Common myeloid progenitor, CD34-positive (primary cell): ENCODE results near the gene TMTC1.

Experiments
- CTCF ChIA-PET: fragments of 350-600 bp; sonication (Branson Sonifier 250); formaldehyde crosslinking; loops from one replicate; lab custom pipeline; 2021; ENCODE audit warnings: antibody characterized with exemption; lab: Charles Lee
- POLR2A ChIA-PET: fragments of 350-600 bp; sonication (Branson Sonifier 250); formaldehyde crosslinking; loops from one replicate; lab custom pipeline; 2021; ENCODE audit warnings: antibody characterized with exemption; lab: Charles Lee
- DNase-seq, 3 donors: peaks; one replicate each; pipeline versions ENCODE4 v3.0.0 to v3.0.0-alpha.2; 2013
- H3K27ac ChIP-seq, 2 experiments: 1 replicate in 1 of 2; 2 replicates in 1 of 2; pipeline ENCODE4 v1.7.0; 2013; ENCODE audit warnings: inconsistent platforms in 2 of 2, low read length in 2 of 2, mild to moderate bottlenecking in 2 of 2, low read depth in 1 of 2, moderate library complexity in 1 of 2; ENCODE audit not compliant: severe bottlenecking in 2 of 2, insufficient read depth in 1 of 2, poor library complexity in 1 of 2
- H3K27me3 ChIP-seq, 5 experiments: replicated peaks in 2 of 5; 1 replicate in 3 of 5; 2 replicates in 2 of 5; pipeline versions ENCODE4 v1.6.1 to v1.7.0; 2013; ENCODE audit warnings: low read length in 4 of 5, mild to moderate bottlenecking in 2 of 5, moderate library complexity in 2 of 5, inconsistent platforms in 1 of 5; ENCODE audit not compliant: insufficient read depth in 5 of 5, control insufficient read depth in 4 of 5
- H3K36me3 ChIP-seq, 4 experiments: 1 replicate in 2 of 4; 2 replicates in 2 of 4; pipeline versions ENCODE4 v1.6.1 to v1.7.0; 2013; ENCODE audit warnings: low read length in 3 of 4, control low read depth in 1 of 4, mild to moderate bottlenecking in 1 of 4; ENCODE audit not compliant: control insufficient read depth in 4 of 4, insufficient read depth in 4 of 4
- H3K4me1 ChIP-seq, 4 experiments: 1 replicate in 3 of 4; 2 replicates in 1 of 4; pipeline versions ENCODE4 v1.6.1 to v1.7.1; 2013; ENCODE audit warnings: low read length in 3 of 4, mild to moderate bottlenecking in 3 of 4, control low read depth in 1 of 4, inconsistent platforms in 1 of 4, moderate library complexity in 1 of 4; ENCODE audit not compliant: control insufficient read depth in 4 of 4, insufficient read depth in 4 of 4; ENCODE audit errors: control extremely low read depth in 1 of 4
- H3K4me3 ChIP-seq, 7 experiments: 1 replicate in 4 of 7; 2 replicates in 3 of 7; pipeline versions ENCODE4 v1.5.1 to v1.7.0; 2013; ENCODE audit warnings: mild to moderate bottlenecking in 7 of 7, low read length in 6 of 7, moderate library complexity in 6 of 7, inconsistent platforms in 2 of 7, low read depth in 2 of 7, control low read depth in 1 of 7; ENCODE audit not compliant: insufficient read depth in 4 of 7, control insufficient read depth in 1 of 7; ENCODE audit errors: extremely low read depth in 1 of 7
- H3K9me3 ChIP-seq, 5 experiments: 1 replicate in 4 of 5; 2 replicates in 1 of 5; pipeline versions ENCODE4 v1.6.1 to v1.7.1; 2013; ENCODE audit warnings: low read length in 4 of 5, mild to moderate bottlenecking in 2 of 5, inconsistent platforms in 1 of 5, low read depth in 1 of 5, moderate library complexity in 1 of 5; ENCODE audit not compliant: control insufficient read depth in 4 of 5, insufficient read depth in 2 of 5; ENCODE audit errors: control extremely low read depth in 1 of 5
- WGBS: methylation state at CpG from one replicate; pipeline ENCODE4 v1.1.5; 2013; ENCODE audit not compliant: insufficient coverage; 5-methylcytosine and 5-hydroxymethylcytosine counted together

TMTC1 gene

DNA sequence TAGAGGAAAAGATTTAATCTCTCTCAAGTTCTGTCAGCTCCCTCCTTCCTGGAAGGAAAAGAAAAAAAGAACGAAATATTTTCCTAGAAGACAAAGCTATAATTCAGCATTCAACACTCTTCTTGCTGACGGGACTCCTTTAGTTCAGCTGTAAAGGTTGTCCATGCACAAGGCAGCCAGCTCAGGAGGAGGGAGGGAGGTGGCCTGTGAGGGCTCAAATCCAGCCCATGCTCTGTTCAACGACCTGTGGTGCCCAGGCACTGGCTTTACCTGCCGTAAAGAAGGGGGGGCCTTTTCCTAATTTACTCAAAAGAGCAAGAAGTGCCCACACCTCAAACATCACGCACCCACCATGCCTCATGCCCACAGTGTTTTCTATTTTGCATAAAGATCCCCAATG lies 109.3 kb downstream of the TMTC1 start:
- Histone ChIP-seq H3K27ac (no peak overlapping the region), H3K36me3 (no peaks in the 10 kb centered on the region), H3K27me3 (peaks cover 0 to 2% (median 0%) of the 10 kb centered on the region in 5 experiments), H3K4me3 (no peak overlapping the region), H3K9me3 (no peaks in the 10 kb centered on the region), H3K4me1 (no peaks in the 10 kb centered on the region)
- WGBS = 90% methylated on average over 3 of the region's 5 CpGs
- ChIA-PET CTCF (no interaction called here), POLR2A (no interaction called here)
- no peak for DNase-seq

DNA sequence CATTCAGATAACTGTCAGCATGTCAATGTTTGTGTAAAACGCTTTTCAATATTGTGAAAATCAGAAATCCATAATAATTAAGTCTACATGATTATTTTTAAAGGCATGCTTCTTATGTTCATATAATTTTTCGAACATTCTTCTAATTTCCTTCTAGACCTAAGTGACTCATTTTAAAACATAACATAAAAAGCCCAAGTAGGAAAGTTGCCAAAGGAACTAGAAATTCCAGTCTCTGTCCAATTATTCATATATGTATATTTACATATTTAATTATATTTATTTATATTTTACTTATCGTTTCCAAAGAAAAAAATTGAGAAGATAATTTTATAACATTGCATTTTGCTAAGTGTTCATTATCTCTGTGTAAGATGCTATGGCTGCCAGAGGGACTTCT lies 110.4 kb downstream of the TMTC1 start:
- no peak for DNase-seq
- Histone ChIP-seq H3K4me3 (no peak overlapping the region), H3K4me1 (no peaks in the 10 kb centered on the region), H3K27ac (no peak overlapping the region), H3K9me3 (no peaks in the 10 kb centered on the region), H3K27me3 (peaks cover 0 to 2% (median 0%) of the 10 kb centered on the region in 5 experiments), H3K36me3 (no peaks in the 10 kb centered on the region)
- no CpG with 5 or more reads among the region's 3 CpGs for WGBS
- CTCF ChIA-PET = no interaction called here
- POLR2A ChIA-PET = no interaction called here

DNA sequence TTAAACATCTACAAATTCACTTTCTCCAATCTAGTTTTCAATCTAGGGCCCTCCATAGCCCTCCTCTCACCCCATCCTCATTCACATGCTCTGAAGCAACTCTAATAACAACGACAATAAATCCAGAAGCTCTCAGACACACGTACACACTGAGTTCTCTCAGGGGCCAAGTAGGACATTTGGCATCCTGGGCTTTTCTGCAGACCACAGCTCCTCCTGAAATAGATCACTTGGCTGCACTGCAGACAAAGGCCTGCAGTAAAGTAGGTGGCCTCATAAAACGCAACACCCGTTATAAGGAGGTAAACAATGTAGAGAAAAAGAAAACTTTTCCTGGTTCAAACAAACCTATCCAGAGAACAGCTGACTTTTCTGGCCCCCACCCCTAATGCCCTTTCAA lies 111.2 kb downstream of the TMTC1 start:
- DNase-seq = no peak
- H3K36me3 ChIP-seq = no peaks in the 10 kb centered on the region
- no peak overlapping the region for H3K27ac ChIP-seq
- CTCF ChIA-PET = no interaction called here
- WGBS = 92% methylated on average over 2 of the region's 4 CpGs
- H3K9me3 ChIP-seq = no peaks in the 10 kb centered on the region
- peaks cover 0 to 2% (median 0%) of the 10 kb centered on the region in 5 experiments for H3K27me3 ChIP-seq
- H3K4me3 ChIP-seq = no peak overlapping the region
- POLR2A ChIA-PET = no interaction called here
- H3K4me1 ChIP-seq = no peaks in the 10 kb centered on the region

DNA sequence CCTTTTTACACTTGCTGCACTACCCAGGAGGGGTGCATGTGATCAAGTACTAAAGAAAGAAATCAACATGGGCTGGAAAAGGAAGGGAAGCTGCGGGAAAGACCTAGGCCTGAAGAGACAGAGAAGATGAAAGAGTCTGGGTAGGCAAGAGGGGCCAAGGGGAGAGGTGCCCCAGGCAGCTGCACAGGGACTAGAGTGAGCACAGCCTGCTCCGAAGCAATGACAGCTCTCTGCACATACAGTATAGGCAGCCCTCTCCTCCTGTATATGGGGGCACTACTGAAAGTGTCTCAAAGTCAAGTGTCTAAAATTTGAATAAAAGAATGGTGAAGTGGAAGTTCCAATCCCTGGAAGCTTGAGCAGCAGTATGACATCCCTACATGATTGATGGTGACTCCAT lies 112.0 kb downstream of the TMTC1 start:
- ChIA-PET POLR2A (no interaction called here), CTCF (no interaction called here)
- Histone ChIP-seq H3K36me3 (no peaks in the 10 kb centered on the region), H3K4me1 (no peaks in the 10 kb centered on the region), H3K27me3 (peaks cover 0 to 1% (median 0%) of the 10 kb centered on the region in 5 experiments), H3K9me3 (no peaks in the 10 kb centered on the region), H3K27ac (no peak overlapping the region), H3K4me3 (no peak overlapping the region)
- 97% methylated on average over 2 of the region's 2 CpGs for WGBS
- no peak for DNase-seq

DNA sequence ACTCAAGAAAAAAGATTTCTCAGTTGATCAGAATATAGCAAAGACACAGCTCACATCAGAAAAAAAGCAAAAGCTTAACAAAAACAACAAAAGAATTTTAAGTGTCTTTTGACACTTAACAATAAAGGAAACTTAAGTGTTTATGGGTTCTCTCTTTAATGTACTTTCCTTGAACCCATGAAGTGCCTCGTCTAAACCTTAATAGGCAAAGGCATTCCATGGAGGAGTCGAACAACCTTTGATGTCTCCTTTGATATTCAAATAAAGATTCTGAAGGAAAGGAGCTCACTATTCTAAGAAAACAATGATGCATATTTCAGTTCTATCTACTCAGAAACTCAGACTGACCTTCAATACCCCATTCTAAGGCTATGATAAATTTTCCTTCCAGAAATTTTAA lies 116.7 kb downstream of the TMTC1 start:
- WGBS = 71% methylated on average over 2 of the region's 2 CpGs
- no peaks in the 10 kb centered on the region for H3K4me1 ChIP-seq
- CTCF ChIA-PET = no interaction called here

DNA sequence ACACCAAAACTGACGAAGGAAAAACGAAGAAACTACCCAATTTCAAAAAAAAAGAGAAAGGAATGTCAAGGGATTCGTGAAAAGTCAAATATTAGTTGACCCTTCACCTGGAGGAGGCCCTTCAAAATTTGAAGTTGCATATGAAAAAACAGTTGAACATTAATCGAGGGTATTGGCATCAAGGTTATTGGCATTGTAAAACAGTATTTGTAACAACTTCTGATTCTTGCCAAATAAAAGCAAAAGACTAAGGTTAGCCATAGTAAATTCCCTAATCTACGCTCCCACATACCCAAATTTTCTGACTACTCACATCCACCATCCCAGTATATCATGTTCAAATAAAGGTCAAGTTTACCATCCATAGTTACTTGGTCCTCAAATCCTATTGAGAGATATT lies 118.6 kb downstream of the TMTC1 start:
- H3K27ac ChIP-seq = no peak overlapping the region
- DNase-seq = no peak
- H3K9me3 ChIP-seq = no peaks in the 10 kb centered on the region
- CTCF ChIA-PET = no interaction called here
- H3K4me3 ChIP-seq = no peak overlapping the region
- POLR2A ChIA-PET = no interaction called here
- H3K36me3 ChIP-seq = no peaks in the 10 kb centered on the region
- H3K27me3 ChIP-seq = no peaks in the 10 kb centered on the region
- WGBS = 80% methylated on average over 3 of the region's 5 CpGs
- H3K4me1 ChIP-seq = no peaks in the 10 kb centered on the region

More for the DNA sequence above, 116.7 kb downstream of the TMTC1 start:
- no peak overlapping the region for H3K27ac ChIP-seq
- DNase-seq = no peak
- no peak overlapping the region for H3K4me3 ChIP-seq
- POLR2A ChIA-PET = no interaction called here
- H3K9me3 ChIP-seq = no peaks in the 10 kb centered on the region
- no peaks in the 10 kb centered on the region for H3K36me3 ChIP-seq
- H3K27me3 ChIP-seq = no peaks in the 10 kb centered on the region

DNA sequence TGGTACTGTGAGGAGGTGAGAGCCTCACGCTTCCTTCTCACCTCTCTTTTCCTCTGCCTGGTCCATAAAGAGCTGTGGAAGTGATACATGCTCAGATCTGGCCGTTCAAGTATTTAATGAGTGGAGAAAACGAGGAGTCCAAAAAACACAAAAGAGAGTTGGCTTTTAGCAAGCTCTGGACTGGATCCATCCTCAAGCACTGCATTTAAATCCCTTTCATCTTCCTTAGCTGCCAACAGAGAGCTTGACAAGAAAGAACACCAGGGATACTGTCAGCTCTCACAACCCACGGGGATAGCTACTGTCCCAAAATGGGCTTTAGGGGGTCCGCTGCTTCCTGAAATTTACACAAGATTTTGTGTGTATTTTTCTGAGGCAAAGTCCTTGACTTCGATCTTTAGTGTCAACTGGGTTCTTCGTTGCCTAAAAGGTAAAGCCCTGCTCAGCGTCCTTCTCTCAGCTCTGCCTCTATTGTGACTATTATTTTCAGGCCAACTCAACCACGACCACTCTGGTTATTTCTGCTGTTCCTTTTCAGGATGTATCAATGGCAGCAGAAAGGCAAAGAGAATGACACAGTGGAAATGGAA lies 120.9 kb downstream of the TMTC1 start:
- no peaks in the 10 kb centered on the region for H3K27me3 ChIP-seq
- H3K4me1 ChIP-seq = no peaks in the 10 kb centered on the region
- H3K4me3 ChIP-seq = no peak overlapping the region
- DNase-seq = no peak
- H3K36me3 ChIP-seq = no peaks in the 10 kb centered on the region
- ChIA-PET POLR2A (no interaction called here), CTCF (no interaction called here)
- 86% methylated on average over 6 of the region's 9 CpGs for WGBS
- H3K9me3 ChIP-seq = no peaks in the 10 kb centered on the region
- no peak overlapping the region for H3K27ac ChIP-seq
